HepG2 (cell line): Measurements from ENCODE around the gene KDM3B. TPM values are rescaled to one million over a fixed set of nuclear protein-coding genes. Genes with fewer than 3 reads are reported as not detected.

ENCODE experiments used
- DPF2 ChIP-seq: sonication (generic); formaldehyde crosslinking; IDR thresholded peaks from 2 replicates; pipeline ENCODE4 v1.4.0; 2020; ENCODE audit warnings: mild to moderate bottlenecking, low read depth, missing genetic modification reagents, borderline replicate concordance
- HCFC1 ChIP-seq: fragments of 150-350 bp; IDR thresholded peaks from 2 replicates; pipeline ENCODE4 v1.6.1; 2014; ENCODE audit warnings: low read depth, low read length
- HDAC1 ChIP-seq: sonication (generic); formaldehyde crosslinking; IDR thresholded peaks from 2 replicates; pipeline ENCODE4 v1.5.1; 2020; ENCODE audit warnings: mild to moderate bottlenecking, missing genetic modification reagents
- MAF1 ChIP-seq: sonication (generic); formaldehyde crosslinking; IDR thresholded peaks from 2 replicates; pipeline ENCODE4 v1.5.0; 2020; ENCODE audit warnings: missing genetic modification reagents, borderline replicate concordance
- MIER3 ChIP-seq: IDR thresholded peaks from 2 replicates; pipeline ENCODE4 v1.6.1; 2016; ENCODE audit warnings: missing compliant biosample characterization, borderline replicate concordance
- MYC ChIP-seq: sonication (generic); formaldehyde crosslinking; IDR thresholded peaks from 2 replicates; pipeline ENCODE4 v1.9.0; 2021; ENCODE audit warnings: missing genetic modification reagents, borderline replicate concordance
- MZF1 ChIP-seq: sonication (generic); formaldehyde crosslinking; IDR thresholded peaks from 2 replicates; pipeline ENCODE4 v1.8.1; 2023; ENCODE audit warnings: mild to moderate bottlenecking, missing genetic modification reagents, borderline replicate concordance
- NR2F2 ChIP-seq: IDR thresholded peaks from 2 replicates; pipeline ENCODE4 v1.6.1; 2012; ENCODE audit warnings: low read depth, inconsistent platforms, borderline replicate concordance
- PCBP1 ChIP-seq: fragments of 200-400 bp; formaldehyde crosslinking; IDR thresholded peaks from 2 replicates; pipeline ENCODE4 v1.6.1; 2017; ENCODE audit warnings: mild to moderate bottlenecking, low read depth, low read length, borderline replicate concordance
- THAP7 ChIP-seq: sonication (generic); formaldehyde crosslinking; IDR thresholded peaks from 2 replicates; pipeline ENCODE4 v1.8.1; 2023; ENCODE audit warnings: mild to moderate bottlenecking, missing genetic modification reagents
- ZBTB39 ChIP-seq: sonication (generic); formaldehyde crosslinking; IDR thresholded peaks from 2 replicates; pipeline ENCODE4 v1.5.0; 2020; ENCODE audit warnings: missing genetic modification reagents
- ZC3H13 ChIP-seq: sonication (generic); formaldehyde crosslinking; IDR thresholded peaks from 2 replicates; pipeline ENCODE4 v1.8.1; 2023; ENCODE audit warnings: mild to moderate bottlenecking, missing genetic modification reagents, moderate library complexity
- ZNF329 ChIP-seq: sonication (generic); formaldehyde crosslinking; IDR thresholded peaks from 2 replicates; pipeline ENCODE4 v1.9.0; 2021; ENCODE audit warnings: low read depth, mild to moderate bottlenecking, missing genetic modification reagents
- ZNF496 ChIP-seq: sonication (generic); formaldehyde crosslinking; IDR thresholded peaks from 2 replicates; pipeline ENCODE4 v1.8.1; 2023; ENCODE audit warnings: mild to moderate bottlenecking, moderate library complexity, missing genetic modification reagents; ENCODE audit not compliant: insufficient replicate concordance
- ZNF616 ChIP-seq: sonication (generic); formaldehyde crosslinking; IDR thresholded peaks from 2 replicates; pipeline ENCODE4 v1.5.0; 2020; ENCODE audit warnings: low read depth, mild to moderate bottlenecking, missing genetic modification reagents
- polyA plus RNA-seq, 8 experiments: library from polyadenylated mRNA; depleted of rRNA in 3 of 8; stranded (reverse) in 7 of 8; unstranded in 1 of 8; fragments of >200 nt; fragmentation: Illumina TruSeq in 4 of 8; extraction: Trizol in 4 of 8; gene quantifications; 2 replicates each; pipeline versions ENCODE4 v1.2.1 to v1.2.3, GENCODE V29; 2011 to 2016; ENCODE audit warnings: low read depth in 4 of 8, missing spikeins in 1 of 8, mixed read lengths in 1 of 8; ENCODE audit not compliant: insufficient read depth in 1 of 8
- total RNA-seq, 5 experiments: library from RNA; depleted of rRNA; stranded (reverse); fragments of >200 nt; fragmentation: Illumina TruSeq; extraction: Trizol; gene quantifications; 2 replicates each; pipeline ENCODE4 v1.2.3, GENCODE V29; 2016; ENCODE audit warnings: low read depth in 1 of 5
- TF ChIP-seq, protein P1 (sequence below): IDR thresholded peaks from 2 replicates; pipeline ENCODE4 v1.6.1; 2016; ENCODE audit warnings: mild to moderate bottlenecking, missing biosample characterization, missing genetic modification reagents
- TF ChIP-seq, protein P2 (sequence below): sonication (generic); formaldehyde crosslinking; IDR thresholded peaks from 2 replicates; pipeline ENCODE4 v1.4.0; 2020; ENCODE audit warnings: missing genetic modification reagents, borderline replicate concordance
- TF ChIP-seq, protein P3 (sequence below): sonication (generic); formaldehyde crosslinking; IDR thresholded peaks from 2 replicates; pipeline ENCODE4 v1.5.0; 2020; ENCODE audit warnings: missing genetic modification reagents

Gene KDM3B
- total and polyA plus RNA-seq, 2 of the 13 experiments (the other 11 are each of a cell fraction or from before 2014, with no cell fraction given), result 19.7 to 34.3 TPM

- TF ChIP-seq, protein P1, sequence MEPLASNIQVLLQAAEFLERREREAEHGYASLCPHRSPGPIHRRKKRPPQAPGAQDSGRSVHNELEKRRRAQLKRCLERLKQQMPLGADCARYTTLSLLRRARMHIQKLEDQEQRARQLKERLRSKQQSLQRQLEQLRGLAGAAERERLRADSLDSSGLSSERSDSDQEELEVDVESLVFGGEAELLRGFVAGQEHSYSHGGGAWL (CRISPR knock-in tag), result peak; percentile 91
- TF ChIP-seq ZBTB39 (CRISPR knock-in tag) (0 out of 2 replicates have a peak, but pooled peaks have one; percentile 32), ZNF496 (CRISPR knock-in tag) (no peak), PCBP1 (peak; percentile 93), ZNF329 (0 out of 2 replicates have a peak, but pooled peaks have one; percentile 60), HCFC1 (peak; percentile 69), DPF2 (CRISPR knock-in tag) (no peak), MYC (CRISPR knock-in tag) (peak; percentile 92; the same call in 1 of the 2 replicates), ZC3H13 (CRISPR knock-in tag) (peak; percentile 42; the same call in 1 of the 2 replicates), NR2F2 (no peak; the same call in 1 of the 2 replicates), ZNF616 (CRISPR knock-in tag) (peak; percentile 85; the same call in 1 of the 2 replicates), THAP7 (0 out of 2 replicates have a peak, but pooled peaks have one; percentile 61), MIER3 (CRISPR knock-in tag) (peak; percentile 7; the same call in 1 of the 2 replicates), MZF1 (CRISPR knock-in tag) (no peak), HDAC1 (CRISPR knock-in tag) (peak; percentile 0; the same call in 1 of the 2 replicates), MAF1 (CRISPR knock-in tag) (peak; percentile 84)
- TF ChIP-seq, protein P2, sequence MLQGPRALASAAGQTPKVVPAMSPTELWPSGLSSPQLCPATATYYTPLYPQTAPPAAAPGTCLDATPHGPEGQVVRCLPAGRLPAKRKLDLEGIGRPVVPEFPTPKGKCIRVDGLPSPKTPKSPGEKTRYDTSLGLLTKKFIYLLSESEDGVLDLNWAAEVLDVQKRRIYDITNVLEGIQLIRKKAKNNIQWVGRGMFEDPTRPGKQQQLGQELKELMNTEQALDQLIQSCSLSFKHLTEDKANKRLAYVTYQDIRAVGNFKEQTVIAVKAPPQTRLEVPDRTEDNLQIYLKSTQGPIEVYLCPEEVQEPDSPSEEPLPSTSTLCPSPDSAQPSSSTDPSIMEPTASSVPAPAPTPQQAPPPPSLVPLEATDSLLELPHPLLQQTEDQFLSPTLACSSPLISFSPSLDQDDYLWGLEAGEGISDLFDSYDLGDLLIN, result 0 out of 2 replicates have a peak, but pooled peaks have one; percentile 76
- TF ChIP-seq, protein P3, sequence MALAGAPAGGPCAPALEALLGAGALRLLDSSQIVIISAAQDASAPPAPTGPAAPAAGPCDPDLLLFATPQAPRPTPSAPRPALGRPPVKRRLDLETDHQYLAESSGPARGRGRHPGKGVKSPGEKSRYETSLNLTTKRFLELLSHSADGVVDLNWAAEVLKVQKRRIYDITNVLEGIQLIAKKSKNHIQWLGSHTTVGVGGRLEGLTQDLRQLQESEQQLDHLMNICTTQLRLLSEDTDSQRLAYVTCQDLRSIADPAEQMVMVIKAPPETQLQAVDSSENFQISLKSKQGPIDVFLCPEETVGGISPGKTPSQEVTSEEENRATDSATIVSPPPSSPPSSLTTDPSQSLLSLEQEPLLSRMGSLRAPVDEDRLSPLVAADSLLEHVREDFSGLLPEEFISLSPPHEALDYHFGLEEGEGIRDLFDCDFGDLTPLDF, result peak; percentile 72; the same call in 1 of the 2 replicates
Measured at GRCh38 chr5:138337685-138338410, 14.6 kb upstream of the KDM3B start, which contains the start of gene FAM53C (continued).
